CD1c-positive myeloid dendritic cell (primary cell): Measurements from ENCODE around the gene TSPAN1.

Source experiments
- DNase-seq: peaks from one replicate; pipeline ENCODE4 v3.0.0-alpha.2; 2016; ENCODE audit errors: extremely low spot score

Gene TSPAN1

GRCh38 chr1:46174448-46175231 lies at the start of gene TSPAN1:
Gene TSPAN1 (plus strand): TSS chr1:46175087. CDS start chr1:46181108, 6,021 bp downstream.
- no peak for DNase-seq

- DNase-seq, result no peak
Observed at GRCh38 chr1:46128344-46128743, 46.5 kb upstream of the TSPAN1 start.

- no peak for DNase-seq
Observed at GRCh38 chr1:46130121-46130520, 44.8 kb upstream of the TSPAN1 start.

GRCh38 chr1:46130606-46131005 lies 44.3 kb upstream of the TSPAN1 start:
- peak; percentile 3 for DNase-seq

- no peak for DNase-seq
Observed at GRCh38 chr1:46131093-46131492, 43.8 kb upstream of the TSPAN1 start.

- DNase-seq, result peak; percentile 18
Observed at GRCh38 chr1:46131712-46132528, 43.0 kb upstream of the TSPAN1 start.

GRCh38 chr1:46132529-46133180 lies 42.2 kb upstream of the TSPAN1 start, which contains the start of gene PIK3R3:
Gene PIK3R3 (minus strand): TSS chr1:46132629. CDS start chr1:46131952, 677 bp downstream.
- peak; percentile 98 for DNase-seq

GRCh38 chr1:46133181-46133658 lies 41.7 kb upstream of the TSPAN1 start:
- no peak for DNase-seq

- DNase-seq, result no peak
Observed at GRCh38 chr1:46133781-46134350, 41.0 kb upstream of the TSPAN1 start.

GRCh38 chr1:46134660-46135331 lies 40.1 kb upstream of the TSPAN1 start:
- peak; percentile 14 for DNase-seq

GRCh38 chr1:46136711-46137110 lies 38.2 kb upstream of the TSPAN1 start:
- no peak for DNase-seq

- no peak for DNase-seq
Observed at GRCh38 chr1:46137916-46138315, 37.0 kb upstream of the TSPAN1 start.

GRCh38 chr1:46148318-46148717 lies 26.6 kb upstream of the TSPAN1 start:
- DNase-seq, result no peak

- no peak for DNase-seq
Observed at GRCh38 chr1:46150085-46150484, 24.8 kb upstream of the TSPAN1 start.

- DNase-seq, result peak; percentile 20
Observed at GRCh38 chr1:46152016-46152415, 22.9 kb upstream of the TSPAN1 start.

GRCh38 chr1:46153228-46153627 lies 21.7 kb upstream of the TSPAN1 start:
- DNase-seq, result no peak

GRCh38 chr1:46153732-46154131 lies 21.2 kb upstream of the TSPAN1 start:
- no peak for DNase-seq

- DNase-seq, result no peak
Observed at GRCh38 chr1:46157916-46158311, 17.0 kb upstream of the TSPAN1 start.

- DNase-seq, result no peak
Observed at GRCh38 chr1:46158312-46159281, 16.3 kb upstream of the TSPAN1 start.

- no peak for DNase-seq
Observed at GRCh38 chr1:46159516-46159915, 15.4 kb upstream of the TSPAN1 start.
